Neural progenitor cell (in vitro differentiated cells): ENCODE data around the gene VAT1L.

Experiments
- CTCF ChIP-seq: fragments of 200-600 bp; sonication (generic); IDR thresholded peaks from 2 replicates; pipeline ENCODE4 v1.5.1; 2017; ENCODE audit warnings: antibody characterized with exemption, mild to moderate bottlenecking
- EZH2 ChIP-seq: fragments of 200-600 bp; sonication (generic); IDR thresholded peaks from 2 replicates; pipeline ENCODE4 v1.6.1; 2017; ENCODE audit warnings: antibody characterized with exemption, mild to moderate bottlenecking, moderate library complexity

DNA sequence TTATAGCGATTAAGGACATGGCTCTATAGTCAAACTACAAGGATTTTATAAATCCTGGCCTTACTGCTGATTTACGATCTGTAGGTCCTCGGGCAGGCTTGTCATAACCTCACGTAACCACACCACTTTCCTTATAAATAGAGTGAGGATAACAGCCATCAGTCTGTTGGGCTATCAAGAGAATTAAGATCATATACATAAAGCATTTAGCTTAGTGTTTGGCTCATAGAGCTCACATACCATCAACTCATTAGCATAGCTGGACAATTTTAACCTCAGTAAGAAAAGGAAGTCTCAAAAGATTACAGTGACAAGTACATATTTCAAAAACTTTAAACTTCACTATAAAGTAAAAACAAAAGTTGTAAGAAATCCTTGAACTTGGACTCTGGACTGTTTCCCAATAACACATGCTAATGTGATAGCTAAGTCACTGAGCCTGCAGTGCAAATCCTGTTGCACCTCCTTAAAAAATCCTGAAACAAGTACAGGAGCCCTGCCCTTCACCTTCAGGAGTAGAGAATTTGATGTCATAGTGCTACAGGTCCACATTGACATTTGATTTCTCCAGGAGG is 213.2 kb downstream of the VAT1L start:
- TF ChIP-seq CTCF (no peak), EZH2 (no peak)
